Neuronal stem cell (in vitro differentiated cells): ENCODE results near the gene PLA2G3.
A peak's percentile ranks its signal among the peaks of the same experiment; 100 is the strongest.
"Not testable (repeated sequence)": the region's sequence is repeated elsewhere in the genome, so short reads cannot be mapped to it uniquely, and the experiment has no call there.

Experiments
- DNase-seq: peaks from one replicate; pipeline ENCODE4 v3.0.0-alpha.2; 2013; ENCODE audit warnings: low spot score
- H2AFZ ChIP-seq: one replicate; pipeline ENCODE4 v1.6.1; 2013; ENCODE audit warnings: mild to moderate bottlenecking, low read length, inconsistent platforms
- H2AK5ac ChIP-seq: 2 replicates; pipeline ENCODE4 v1.6.1; 2013; ENCODE audit warnings: low read depth, mild to moderate bottlenecking, inconsistent platforms, low read length, moderate library complexity, mixed read lengths
- H2BK120ac ChIP-seq: 2 replicates; pipeline ENCODE4 v1.6.1; 2013; ENCODE audit warnings: low read depth, mild to moderate bottlenecking, inconsistent platforms, low read length, moderate library complexity, mixed read lengths
- H2BK12ac ChIP-seq: one replicate; pipeline ENCODE4 v1.6.1; 2013; ENCODE audit warnings: low read length, inconsistent platforms
- H2BK15ac ChIP-seq: 2 replicates; pipeline ENCODE4 v1.6.1; 2013; ENCODE audit warnings: mild to moderate bottlenecking, low read length, inconsistent platforms, mixed read lengths
- H2BK5ac ChIP-seq: one replicate; pipeline ENCODE4 v1.6.1; 2013; ENCODE audit warnings: inconsistent platforms, mild to moderate bottlenecking, low read length, moderate library complexity
- H3K14ac ChIP-seq: one replicate; pipeline ENCODE4 v1.6.1; 2013; ENCODE audit warnings: low read length, inconsistent platforms
- H3K18ac ChIP-seq: 2 replicates; pipeline ENCODE4 v1.6.1; 2013; ENCODE audit warnings: low read length, inconsistent platforms
- H3K23ac ChIP-seq: 2 replicates; pipeline ENCODE4 v1.6.1; 2013; ENCODE audit warnings: low read depth, mild to moderate bottlenecking, mixed read lengths, low read length, inconsistent platforms; ENCODE audit not compliant: poor library complexity
- H3K27ac ChIP-seq: replicated peaks from 3 replicates; pipeline ENCODE4 v1.5.1; 2013; ENCODE audit warnings: low read length, inconsistent platforms
- H3K27me3 ChIP-seq, 3 experiments: 2 replicates each; pipeline ENCODE4 v1.6.1; 2013; ENCODE audit warnings: low read length in 3 of 3, mild to moderate bottlenecking in 2 of 3, inconsistent platforms in 1 of 3, low read depth in 1 of 3, mixed read lengths in 1 of 3, moderate library complexity in 1 of 3; ENCODE audit not compliant: control insufficient read depth in 3 of 3, insufficient read depth in 3 of 3
- H3K36me3 ChIP-seq, 2 donors: replicated peaks in 1 of 2; 2 replicates each; pipeline ENCODE4 v1.6.1; 2013; ENCODE audit warnings: low read length in 2 of 2; ENCODE audit not compliant: control insufficient read depth in 2 of 2, insufficient read depth in 2 of 2
- H3K4ac ChIP-seq: 2 replicates; pipeline ENCODE4 v1.6.1; 2013; ENCODE audit warnings: inconsistent platforms, mild to moderate bottlenecking, low read length, moderate library complexity
- H3K4me1 ChIP-seq, 2 donors: 1 replicate in 1 of 2; 2 replicates in 1 of 2; pipeline ENCODE4 v1.6.1; 2013; ENCODE audit warnings: low read length in 2 of 2, low read depth in 1 of 2; ENCODE audit not compliant: control insufficient read depth in 2 of 2, insufficient read depth in 1 of 2
- H3K4me2 ChIP-seq: one replicate; pipeline ENCODE4 v1.6.1; 2013; ENCODE audit warnings: mild to moderate bottlenecking, low read length, inconsistent platforms; ENCODE audit not compliant: insufficient read depth, poor library complexity, severe bottlenecking
- H3K4me3 ChIP-seq, 2 donors: 2 replicates each; pipeline ENCODE4 v1.5.1; 2013; ENCODE audit warnings: low read length in 2 of 2, mild to moderate bottlenecking in 2 of 2, inconsistent platforms in 1 of 2, moderate library complexity in 1 of 2
- H3K79me1 ChIP-seq: one replicate; pipeline ENCODE4 v1.6.1; 2013; ENCODE audit warnings: low read depth, mild to moderate bottlenecking, inconsistent platforms, low read length, moderate library complexity
- H3K9ac ChIP-seq: one replicate; pipeline ENCODE4 v1.6.1; 2013; ENCODE audit warnings: mild to moderate bottlenecking, low read depth, low read length, inconsistent platforms; ENCODE audit not compliant: poor library complexity
- H3K9me3 ChIP-seq, 2 donors: replicated peaks in 1 of 2; 2 replicates each; pipeline versions ENCODE3 to v1.6.1; 2013; ENCODE audit warnings: low read length in 2 of 2, mild to moderate bottlenecking in 2 of 2, inconsistent platforms in 1 of 2, low read depth in 1 of 2, mixed read lengths in 1 of 2, moderate library complexity in 1 of 2; ENCODE audit not compliant: control insufficient read depth in 2 of 2, insufficient read depth in 1 of 2
- H4K8ac ChIP-seq: one replicate; pipeline ENCODE4 v1.6.1; 2013; ENCODE audit warnings: low read depth, mild to moderate bottlenecking, inconsistent platforms, low read length, moderate library complexity
- H4K91ac ChIP-seq: one replicate; pipeline ENCODE4 v1.6.1; 2013; ENCODE audit warnings: low read length, low read depth, mild to moderate bottlenecking, inconsistent platforms; ENCODE audit not compliant: poor library complexity
- WGBS, 2 donors: extraction: QIAGEN DNeasy Blood & Tissue Kit; methylation state at CpG; one replicate each; pipeline ENCODE4 v1.1.7; 2013; ENCODE audit warnings: missing lambda C conversion rate in 2 of 2, mixed read lengths in 1 of 2; ENCODE audit not compliant: insufficient read length in 2 of 2, insufficient replicate concordance in 1 of 2; ENCODE audit errors: extremely low coverage in 2 of 2; 5-methylcytosine and 5-hydroxymethylcytosine counted together

Gene PLA2G3

GRCh38 chr22:31112547-31113091 lies 27.7 kb downstream of the PLA2G3 start:
- DNase-seq, H3K14ac ChIP-seq, H3K27ac ChIP-seq, H3K4me3 ChIP-seq, H2BK5ac ChIP-seq, H3K36me3 ChIP-seq, H3K4ac ChIP-seq, H4K8ac ChIP-seq, H3K9ac ChIP-seq, H2BK15ac ChIP-seq, H2BK120ac ChIP-seq, H3K79me1 ChIP-seq, H3K23ac ChIP-seq, H3K4me2 ChIP-seq, H3K4me1 ChIP-seq, H3K18ac ChIP-seq, H2AK5ac ChIP-seq, H2AFZ ChIP-seq, H3K9me3 ChIP-seq, H2BK12ac ChIP-seq, H4K91ac ChIP-seq, H3K27me3 ChIP-seq: not testable (repeated sequence)
- WGBS, 2 donors: no CpG with 5 or more reads among the region's 7 CpGs

GRCh38 chr22:31107894-31108218 lies 32.5 kb downstream of the PLA2G3 start:
- DNase-seq: no peak
- H3K4me2 ChIP-seq: peak overlapping the region; percentile 77
- H2AFZ ChIP-seq: peak overlapping the region; percentile 98
- H3K36me3 ChIP-seq: no peaks in the 10 kb centered on the region
- H3K27ac ChIP-seq: peak overlapping the region; percentile 45
- H3K4ac ChIP-seq: no peak overlapping the region
- peaks cover 0 to 7% of the 10 kb centered on the region in 2 donors for H3K4me1 ChIP-seq
- H2BK120ac ChIP-seq: no peak overlapping the region
- H3K79me1 ChIP-seq: no peaks in the 10 kb centered on the region
- peak overlapping the region; percentile 49 to 53 for H3K4me3 ChIP-seq
- no peak overlapping the region for H4K91ac ChIP-seq
- H3K9me3 ChIP-seq: no peaks in the 10 kb centered on the region
- H4K8ac ChIP-seq: no peak overlapping the region
- WGBS, 2 donors: no CpG with 5 or more reads among the region's 5 CpGs
- no peak overlapping the region for H2BK12ac ChIP-seq
- H3K14ac ChIP-seq: no peak overlapping the region
- H3K9ac ChIP-seq: no peak overlapping the region
- no peak overlapping the region for H2AK5ac ChIP-seq
- peaks cover 0 to 23% (median 0%) of the 10 kb centered on the region in 3 experiments for H3K27me3 ChIP-seq
- no peak overlapping the region for H3K18ac ChIP-seq
- H2BK15ac ChIP-seq: no peak overlapping the region
- H3K23ac ChIP-seq: no peak overlapping the region
- H2BK5ac ChIP-seq: no peak overlapping the region

- Histone ChIP-seq H2BK120ac (no peak within 1 kb of the TSS), H4K91ac (no peak within 1 kb of the TSS), H3K4me3 (peak within 1 kb of the TSS; percentile 49 to 87), H2BK15ac (peak within 1 kb of the TSS; percentile 69), H2BK12ac (no peak within 1 kb of the TSS), H3K4me1 (peaks cover 0 to 7% of the 10 kb centered on the region in 2 donors), H3K36me3 (peaks cover 1 to 2% of the 10 kb centered on the region in 2 donors), H3K4me2 (peak within 1 kb of the TSS; percentile 90), H3K18ac (peak within 1 kb of the TSS; percentile 98), H4K8ac (no peak within 1 kb of the TSS), H2BK5ac (peak within 1 kb of the TSS; percentile 69), H3K23ac (peak within 1 kb of the TSS; percentile 76), H2AK5ac (peak within 1 kb of the TSS; percentile 88), H3K14ac (no peak within 1 kb of the TSS), H3K27me3 (peaks cover 0 to 23% (median 0%) of the 10 kb centered on the region in 3 experiments), H2AFZ (peak within 1 kb of the TSS; percentile 98), H3K4ac (no peak within 1 kb of the TSS), H3K79me1 (no peaks in the 10 kb centered on the region), H3K27ac (peak within 1 kb of the TSS; percentile 45), H3K9ac (peak within 1 kb of the TSS; percentile 74), H3K9me3 (peaks cover 0 to 1% of the 10 kb centered on the region in 2 donors)
- no CpG with 5 or more reads among the region's 67 CpGs for WGBS, 2 donors
- peak; percentile 92 for DNase-seq
These were observed 33.0 kb downstream of the PLA2G3 start, which contains the start of gene SELENOM for GRCh38 chr22:31107178-31107893. SELENOM (minus strand) TSS chr22:31107568; CDS start chr22:31107505, 63 bp downstream.

- Histone ChIP-seq H3K4me1 (peaks cover 0 to 7% of the 10 kb centered on the region in 2 donors), H2BK15ac (no peak overlapping the region), H3K27me3 (peaks cover 0 to 23% (median 0%) of the 10 kb centered on the region in 3 experiments), H3K79me1 (no peaks in the 10 kb centered on the region), H2AFZ (peak overlapping the region; percentile 98), H4K91ac (no peak overlapping the region), H2BK120ac (no peak overlapping the region), H3K4ac (no peak overlapping the region), H3K23ac (no peak overlapping the region), H3K14ac (no peak overlapping the region), H3K4me2 (peak overlapping the region; percentile 90), H3K9me3 (peaks cover 0 to 2% of the 10 kb centered on the region in 2 donors), H2AK5ac (no peak overlapping the region), H3K27ac (no peak overlapping the region), H3K9ac (peak overlapping the region; percentile 74), H2BK12ac (no peak overlapping the region), H3K18ac (peak overlapping the region; percentile 98), H3K4me3 (peak overlapping the region; percentile 49 to 87), H3K36me3 (peaks cover 3 to 6% of the 10 kb centered on the region in 2 donors), H2BK5ac (peak overlapping the region; percentile 69), H4K8ac (no peak overlapping the region)
- no peak for DNase-seq
- WGBS, 2 donors: no CpG with 5 or more reads among the region's 14 CpGs
These were observed 33.6 kb downstream of the PLA2G3 start for GRCh38 chr22:31106731-31107177.
